Measurements from ENCODE around the gene GPR26. TPM values are rescaled to one million over a fixed set of nuclear protein-coding genes. Genes with fewer than 3 reads are reported as not detected.
A peak's percentile ranks its signal among the peaks of the same experiment; 100 is the strongest.

The GPR26 gene
- total RNA-seq, 1 donor from 2014 or later, result not detected

GRCh38 chr10:123645615-123646014, 20.5 kb upstream of the GPR26 start:
- peak; percentile 4 for DNase-seq (ENCODE audit: low spot score)

- peak; percentile 12 for DNase-seq (ENCODE audit: low spot score)
Observed at GRCh38 chr10:123648595-123648994, 17.6 kb upstream of the GPR26 start.

- DNase-seq (ENCODE audit: low spot score), result peak; percentile 23
Observed at GRCh38 chr10:123649676-123650075, 16.5 kb upstream of the GPR26 start.

GRCh38 chr10:123651421-123652047, 14.6 kb upstream of the GPR26 start:
- peak; percentile 32 for DNase-seq (ENCODE audit: low spot score)

GRCh38 chr10:123655751-123656150, 10.4 kb upstream of the GPR26 start:
- DNase-seq (ENCODE audit: low spot score), result no peak

- no peak for DNase-seq (ENCODE audit: low spot score)
Observed at GRCh38 chr10:123663522-123663921, 2.6 kb upstream of the GPR26 start.

- DNase-seq (ENCODE audit: low spot score), result no peak
Observed at GRCh38 chr10:123665491-123666286, 466 bp upstream of the GPR26 start.

- DNase-seq (ENCODE audit: low spot score), result no peak
Observed at GRCh38 chr10:123669886-123670285, 3.7 kb downstream of the GPR26 start.

- no peak for DNase-seq (ENCODE audit: low spot score)
Observed at GRCh38 chr10:123673198-123673597, 7.0 kb downstream of the GPR26 start.

- no peak for DNase-seq (ENCODE audit: low spot score)
Observed at GRCh38 chr10:123674741-123675140, 8.6 kb downstream of the GPR26 start.

GRCh38 chr10:123675811-123676210, 9.7 kb downstream of the GPR26 start:
- no peak for DNase-seq (ENCODE audit: low spot score)

- no peak for DNase-seq (ENCODE audit: low spot score)
Observed at GRCh38 chr10:123677556-123677955, 11.4 kb downstream of the GPR26 start.

- DNase-seq (ENCODE audit: low spot score), result no peak
Observed at GRCh38 chr10:123678376-123678775, 12.2 kb downstream of the GPR26 start.

- DNase-seq (ENCODE audit: low spot score), result no peak
Observed at GRCh38 chr10:123681285-123681684, 15.1 kb downstream of the GPR26 start.

- no peak for DNase-seq (ENCODE audit: low spot score)
Observed at GRCh38 chr10:123682477-123682876, 16.3 kb downstream of the GPR26 start.

- no peak for DNase-seq (ENCODE audit: low spot score)
Observed at GRCh38 chr10:123683459-123683858, 17.3 kb downstream of the GPR26 start.

- no peak for DNase-seq (ENCODE audit: low spot score)
Observed at GRCh38 chr10:123683865-123684264, 17.7 kb downstream of the GPR26 start.

- no peak for DNase-seq (ENCODE audit: low spot score)
Observed at GRCh38 chr10:123685260-123685659, 19.1 kb downstream of the GPR26 start.

- no peak for DNase-seq (ENCODE audit: low spot score)
Observed at GRCh38 chr10:123687758-123688157, 21.6 kb downstream of the GPR26 start.

GRCh38 chr10:123689880-123690279, 23.7 kb downstream of the GPR26 start:
- DNase-seq (ENCODE audit: low spot score), result no peak

- no peak for DNase-seq (ENCODE audit: low spot score)
Observed at GRCh38 chr10:123703195-123703790, 37.1 kb downstream of the GPR26 start.

- DNase-seq (ENCODE audit: low spot score), result no peak
Observed at GRCh38 chr10:123704076-123704475, 37.9 kb downstream of the GPR26 start.

- no peak for DNase-seq (ENCODE audit: low spot score)
Observed at GRCh38 chr10:123704812-123705211, 38.7 kb downstream of the GPR26 start.
